HCT116 (cell line): ENCODE results near the gene PIP4K2C. TPM values are rescaled to one million over a fixed set of nuclear protein-coding genes. Genes with fewer than 3 reads are reported as not detected.
A peak's percentile ranks its signal among the peaks of the same experiment; 100 is the strongest.
"Not testable (repeated sequence)": the region's sequence is repeated elsewhere in the genome, so short reads cannot be mapped to it uniquely, and the experiment has no call there.

Experiments
- ATAC-seq: fragments of 200-7000 bp; cut with Tn5 transposase; 2 replicates; pipeline ENCODE4 v1.9.1; 2020; ENCODE audit warnings: mild to moderate bottlenecking, moderate library complexity
- BruUV-seq: library from RNA; stranded (reverse); fragments of 400-500 nt; replicated peaks from 2 replicates; lab custom pipeline; 2021; lab: Mats Ljungman, UMichigan
- CTCF ChIA-PET: fragments of 300-600 bp; sonication (Branson Sonifier 250); formaldehyde crosslinking; loops from one replicate; lab custom pipeline; 2021; ENCODE audit warnings: antibody characterized with exemption; lab: Charles Lee
- POLR2A ChIA-PET: fragments of 300-600, 350-600 bp; sonication (Branson Sonifier 250); formaldehyde crosslinking; loops from one replicate; lab custom pipeline; 2021; ENCODE audit warnings: antibody characterized with exemption; lab: Charles Lee
- RAD21 ChIA-PET, 2 experiments: fragments of 300-600 bp; sonication (Branson Sonifier 250); formaldehyde crosslinking; loops; one replicate each; lab custom pipeline; 2023; ENCODE audit warnings: low total read pairs in 2 of 2; ENCODE audit not compliant: uncharacterized antibody in 2 of 2, unreplicated experiment in 2 of 2, low non-redundant PET in 1 of 2; lab: Charles Lee
- DNase-seq: peaks from one replicate; pipeline ENCODE4 v3.0.0-alpha.2; 2010; ENCODE audit warnings: low read depth, low spot score
- H2AFZ ChIP-seq: fragments of 200-600 bp; shearing (Covaris generic), sonication (generic); 2 replicates; pipeline ENCODE4 v1.6.1; 2017; ENCODE audit warnings: low read depth, mixed run types, mixed read lengths, antibody characterized with exemption, low read length; ENCODE audit not compliant: poor library complexity, severe bottlenecking
- H3K27ac ChIP-seq: 2 replicates; pipeline ENCODE4 v1.5.1; 2012; ENCODE audit warnings: low read depth, low read length
- H3K27me3 ChIP-seq: fragments of 200-600 bp; sonication (generic); 2 replicates; pipeline ENCODE4 v1.6.1; 2016; ENCODE audit warnings: mixed run types, low read length, mixed read lengths; ENCODE audit not compliant: insufficient read depth
- H3K36me3 ChIP-seq, 2 experiments: fragments of 200-500 bp in 1 of 2; fragments of 200-600 bp in 1 of 2; sonication (Bioruptor generic) in 1 of 2; sonication (generic) in 1 of 2; 2 replicates each; pipeline versions ENCODE4 v1.5.1 to v1.6.1; 2014 to 2016; ENCODE audit warnings: low read length in 2 of 2, inconsistent platforms in 1 of 2, mixed read lengths in 1 of 2, mixed run types in 1 of 2; ENCODE audit not compliant: insufficient read depth in 2 of 2, control insufficient read depth in 1 of 2
- H3K4me1 ChIP-seq, 2 experiments: fragments of 200-600 bp in 1 of 2; sonication (generic) in 1 of 2; 2 replicates each; pipeline versions ENCODE4 v1.5.1 to v1.6.1; 2012 to 2017; ENCODE audit warnings: low read length in 2 of 2, inconsistent platforms in 1 of 2, mild to moderate bottlenecking in 1 of 2, mixed read lengths in 1 of 2, mixed run types in 1 of 2, moderate library complexity in 1 of 2; ENCODE audit not compliant: insufficient read depth in 2 of 2, control insufficient read depth in 1 of 2
- H3K4me2 ChIP-seq: fragments of 200-600 bp; sonication (generic); 2 replicates; pipeline ENCODE4 v1.6.1; 2017; ENCODE audit warnings: mixed run types, low read length, mixed read lengths
- H3K4me3 ChIP-seq, 2 experiments: fragments of 200-600 bp in 1 of 2; sonication (generic) in 1 of 2; replicated peaks in 1 of 2; 2 replicates each; pipeline ENCODE4 v1.5.1; 2011 to 2016; ENCODE audit warnings: low read length in 2 of 2, control low read depth in 1 of 2, low read depth in 1 of 2, mild to moderate bottlenecking in 1 of 2, mixed read lengths in 1 of 2, mixed run types in 1 of 2
- H3K79me2 ChIP-seq: fragments of 200-600 bp; sonication (generic); 2 replicates; pipeline ENCODE4 v1.6.1; 2017; ENCODE audit warnings: mild to moderate bottlenecking, mixed run types, low read length, moderate library complexity, mixed read lengths; ENCODE audit not compliant: insufficient read depth
- H3K9ac ChIP-seq: fragments of 200-600 bp; sonication (generic); 2 replicates; pipeline ENCODE4 v1.6.1; 2016; ENCODE audit warnings: low read length, mixed read lengths
- H3K9me2 ChIP-seq: fragments of 200-600 bp; sonication (generic), shearing (Covaris generic); 2 replicates; pipeline ENCODE4 v1.6.1; 2017; ENCODE audit warnings: mixed run types, mild to moderate bottlenecking, moderate library complexity; ENCODE audit not compliant: insufficient read depth
- H3K9me3 ChIP-seq, 2 experiments: fragments of 200-500 bp in 1 of 2; fragments of 200-600 bp in 1 of 2; sonication (Bioruptor generic) in 1 of 2; sonication (generic) in 1 of 2; 2 replicates each; pipeline ENCODE4 v1.6.1; 2014 to 2017; ENCODE audit warnings: low read length in 2 of 2, mixed read lengths in 2 of 2, inconsistent platforms in 1 of 2, low read depth in 1 of 2, mild to moderate bottlenecking in 1 of 2, mixed run types in 1 of 2, moderate library complexity in 1 of 2; ENCODE audit not compliant: control insufficient read depth in 1 of 2, insufficient read depth in 1 of 2
- H4K20me1 ChIP-seq: fragments of 200-600 bp; sonication (generic), shearing (Covaris generic); 2 replicates; pipeline ENCODE4 v1.6.1; 2017; ENCODE audit warnings: mixed run types, mild to moderate bottlenecking, moderate library complexity; ENCODE audit not compliant: insufficient read depth
- CBX3 ChIP-seq: IDR thresholded peaks from 2 replicates; pipeline ENCODE4 v1.6.1; 2012; ENCODE audit warnings: low read depth
- EGR1 ChIP-seq: IDR thresholded peaks from 2 replicates; pipeline ENCODE4 v1.6.1; 2012; ENCODE audit warnings: low read depth
- ELF1 ChIP-seq: IDR thresholded peaks from 2 replicates; pipeline ENCODE4 v1.6.1; 2012; ENCODE audit warnings: low read depth, borderline replicate concordance
- FOSL1 ChIP-seq: IDR thresholded peaks from 2 replicates; pipeline ENCODE4 v1.6.1; 2012; ENCODE audit warnings: low read depth
- POLR2A ChIP-seq: IDR thresholded peaks from 2 replicates; pipeline ENCODE4 v1.7.0; 2011; ENCODE audit warnings: borderline replicate concordance; ENCODE audit not compliant: insufficient read depth, insufficient read length; ENCODE audit errors: extremely low read depth
- RAD21 ChIP-seq: IDR thresholded peaks from 2 replicates; pipeline ENCODE4 v1.6.1; 2012; ENCODE audit warnings: low read depth, mild to moderate bottlenecking
- SP1 ChIP-seq: IDR thresholded peaks from 2 replicates; pipeline ENCODE4 v1.6.1; 2012; ENCODE audit warnings: low read depth
- SRF ChIP-seq: IDR thresholded peaks from 2 replicates; pipeline ENCODE4 v1.6.1; 2012; ENCODE audit warnings: low read depth
- TCF7L2 ChIP-seq: IDR thresholded peaks from 2 replicates; pipeline ENCODE4 v1.7.0; 2011; ENCODE audit warnings: borderline replicate concordance, inconsistent platforms; ENCODE audit not compliant: insufficient read depth, insufficient read length; ENCODE audit errors: extremely low read depth
- ZNF274 ChIP-seq: fragments of 200-500 bp; sonication (Bioruptor generic); IDR thresholded peaks from 2 replicates; pipeline ENCODE4 v1.6.1; 2014; ENCODE audit warnings: mild to moderate bottlenecking, low read depth, low read length, inconsistent platforms
- intact Hi-C: fragments of 100-400 bp; cut with micrococcal nuclease; formaldehyde crosslinking; loops from 2 replicates; pipeline ENCODE4 v1.10.0; 2022
- total RNA-seq: library from RNA; stranded (reverse); gene quantifications from one replicate; pipeline ENCODE4 v1.2.1, GENCODE V29; 2021; ENCODE audit not compliant: unreplicated experiment
- TF ChIP-seq, protein P1 (sequence below), 3 experiments: fragments of 200-600 bp in 1 of 3; sonication (generic) in 1 of 3; IDR thresholded peaks in 2 of 3; conservative IDR thresholded peaks in 1 of 3; 2 replicates each; pipeline ENCODE4 v1.5.1; 2012 to 2017; ENCODE audit warnings: low read depth in 2 of 3, low read length in 2 of 3, antibody characterized with exemption in 1 of 3, borderline replicate concordance in 1 of 3, control low read depth in 1 of 3, mild to moderate bottlenecking in 1 of 3, mixed read lengths in 1 of 3, mixed run types in 1 of 3, moderate library complexity in 1 of 3; ENCODE audit not compliant: insufficient read depth in 1 of 3
- TF ChIP-seq, protein P2 (sequence below): IDR thresholded peaks from 2 replicates; pipeline ENCODE4 v1.6.1; 2012
- TF ChIP-seq, protein P3 (sequence below): IDR thresholded peaks from 2 replicates; pipeline ENCODE4 v1.6.1; 2012

PIP4K2C gene
- total RNA-seq, 1 experiment from 2014 or later = 38.4 TPM

GRCh38 chr12:57641699-57642442 lies 50.9 kb downstream of the PIP4K2C start (continued):
- TF ChIP-seq, protein P1, sequence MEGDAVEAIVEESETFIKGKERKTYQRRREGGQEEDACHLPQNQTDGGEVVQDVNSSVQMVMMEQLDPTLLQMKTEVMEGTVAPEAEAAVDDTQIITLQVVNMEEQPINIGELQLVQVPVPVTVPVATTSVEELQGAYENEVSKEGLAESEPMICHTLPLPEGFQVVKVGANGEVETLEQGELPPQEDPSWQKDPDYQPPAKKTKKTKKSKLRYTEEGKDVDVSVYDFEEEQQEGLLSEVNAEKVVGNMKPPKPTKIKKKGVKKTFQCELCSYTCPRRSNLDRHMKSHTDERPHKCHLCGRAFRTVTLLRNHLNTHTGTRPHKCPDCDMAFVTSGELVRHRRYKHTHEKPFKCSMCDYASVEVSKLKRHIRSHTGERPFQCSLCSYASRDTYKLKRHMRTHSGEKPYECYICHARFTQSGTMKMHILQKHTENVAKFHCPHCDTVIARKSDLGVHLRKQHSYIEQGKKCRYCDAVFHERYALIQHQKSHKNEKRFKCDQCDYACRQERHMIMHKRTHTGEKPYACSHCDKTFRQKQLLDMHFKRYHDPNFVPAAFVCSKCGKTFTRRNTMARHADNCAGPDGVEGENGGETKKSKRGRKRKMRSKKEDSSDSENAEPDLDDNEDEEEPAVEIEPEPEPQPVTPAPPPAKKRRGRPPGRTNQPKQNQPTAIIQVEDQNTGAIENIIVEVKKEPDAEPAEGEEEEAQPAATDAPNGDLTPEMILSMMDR (IDR thresholded peaks at IDR 0.05 in 2 of 3, conservative IDR thresholded peaks at IDR 0.05 in 1 of 3; ENCODE audit: borderline replicate concordance in 1 of 3, insufficient read depth in 1 of 3, low read depth in 2 of 3, low read length in 2 of 3) = no peak
- TF ChIP-seq SP1 (no peak), EGR1 (no peak), ELF1 (no peak), RAD21 (no peak), POLR2A (no peak), TCF7L2 (no peak), SRF (no peak), ZNF274 (no peak), FOSL1 (no peak)
- TF ChIP-seq, protein P2, sequence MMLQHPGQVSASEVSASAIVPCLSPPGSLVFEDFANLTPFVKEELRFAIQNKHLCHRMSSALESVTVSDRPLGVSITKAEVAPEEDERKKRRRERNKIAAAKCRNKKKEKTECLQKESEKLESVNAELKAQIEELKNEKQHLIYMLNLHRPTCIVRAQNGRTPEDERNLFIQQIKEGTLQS = no peak
- TF ChIP-seq, protein P3, sequence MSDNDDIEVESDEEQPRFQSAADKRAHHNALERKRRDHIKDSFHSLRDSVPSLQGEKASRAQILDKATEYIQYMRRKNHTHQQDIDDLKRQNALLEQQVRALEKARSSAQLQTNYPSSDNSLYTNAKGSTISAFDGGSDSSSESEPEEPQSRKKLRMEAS = no peak
- TF ChIP-seq, all 23 proteins: peak for 0

- peak; percentile 75 for TF ChIP-seq CBX3
- H3K4me3 ChIP-seq, H4K20me1 ChIP-seq, ATAC-seq, intact Hi-C loops, H3K9ac ChIP-seq, H3K9me3 ChIP-seq, BruUV-seq, POLR2A ChIA-PET, H3K4me1 ChIP-seq, H3K4me2 ChIP-seq, H2AFZ ChIP-seq, H3K79me2 ChIP-seq, H3K36me3 ChIP-seq, H3K27ac ChIP-seq, H3K27me3 ChIP-seq, H3K9me2 ChIP-seq, RAD21 ChIA-PET, CTCF ChIA-PET: not testable (repeated sequence)
- peak; percentile 56 for DNase-seq
Measured at GRCh38 chr12:57645990-57646658, 55.1 kb downstream of the PIP4K2C start.

DNA sequence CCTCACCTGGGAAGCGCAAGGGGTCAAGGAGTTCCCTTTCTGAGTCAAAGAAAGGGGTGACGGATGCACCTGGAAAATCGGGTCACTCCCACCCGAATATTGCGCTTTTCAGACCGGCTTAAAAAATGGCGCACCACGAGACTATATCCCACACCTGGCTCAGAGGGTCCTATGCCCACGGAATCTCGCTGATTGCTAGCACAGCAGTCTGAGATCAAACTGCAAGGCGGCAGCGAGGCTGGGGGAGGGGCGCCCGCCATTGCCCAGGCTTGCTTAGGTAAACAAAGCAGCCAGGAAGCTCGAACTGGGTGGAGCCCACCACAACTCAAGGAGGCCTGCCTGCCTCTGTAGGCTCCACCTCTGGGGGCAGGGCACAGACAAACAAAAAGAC lies 55.7 kb downstream of the PIP4K2C start:
- RAD21 ChIA-PET, H3K4me3 ChIP-seq, H3K79me2 ChIP-seq, H3K4me1 ChIP-seq, DNase-seq, H3K9ac ChIP-seq, CTCF ChIA-PET, H3K9me3 ChIP-seq, H3K36me3 ChIP-seq, H3K27me3 ChIP-seq, H4K20me1 ChIP-seq, POLR2A ChIA-PET, BruUV-seq, ATAC-seq, H3K9me2 ChIP-seq, H3K4me2 ChIP-seq, H2AFZ ChIP-seq, intact Hi-C loops, H3K27ac ChIP-seq: not testable (repeated sequence)
